OCI-LY1 (cell line): ENCODE data around the gene PFKP.

Source experiments
- H2AFZ ChIP-seq: fragments of 200-600 bp; sonication (generic), shearing (Covaris generic); 2 replicates; pipeline ENCODE4 v1.6.0; 2014; ENCODE audit warnings: antibody characterized with exemption, mild to moderate bottlenecking, low read length
- H3F3A ChIP-seq: fragments of 200-600 bp; sonication (generic), shearing (Covaris generic); 2 replicates; pipeline ENCODE4 v1.6.0; 2014; ENCODE audit warnings: mild to moderate bottlenecking, antibody characterized with exemption, low read length, moderate library complexity; ENCODE audit not compliant: insufficient read depth
- H3K27ac ChIP-seq: fragments of 200-600 bp; sonication (generic); 2 replicates; pipeline ENCODE4 v1.5.1; 2014; ENCODE audit warnings: low read length, mixed run types, mild to moderate bottlenecking, low read depth; ENCODE audit not compliant: poor library complexity, severe bottlenecking
- H3K27me3 ChIP-seq: fragments of 200-600 bp; sonication (generic); 2 replicates; pipeline ENCODE4 v1.6.0; 2014; ENCODE audit warnings: antibody characterized with exemption, mild to moderate bottlenecking, low read length, moderate library complexity; ENCODE audit not compliant: insufficient read depth
- H3K36me3 ChIP-seq: fragments of 200-600 bp; sonication (generic); 2 replicates; pipeline ENCODE4 v1.6.1; 2014; ENCODE audit warnings: mild to moderate bottlenecking, antibody characterized with exemption, low read length, moderate library complexity, mixed read lengths; ENCODE audit not compliant: insufficient read depth
- H3K4me1 ChIP-seq: fragments of 200-600 bp; sonication (generic); 2 replicates; pipeline ENCODE4 v1.5.1; 2014; ENCODE audit warnings: mild to moderate bottlenecking, low read length, moderate library complexity; ENCODE audit not compliant: insufficient read depth, severe bottlenecking
- H3K4me2 ChIP-seq: fragments of 200-600 bp; sonication (generic), shearing (Covaris generic); 2 replicates; pipeline ENCODE4 v1.6.1; 2014; ENCODE audit warnings: low read length
- H3K4me3 ChIP-seq: fragments of 200-600 bp; sonication (generic); 2 replicates; pipeline ENCODE4 v1.5.1; 2014; ENCODE audit warnings: low read length, low read depth, mild to moderate bottlenecking, mixed read lengths; ENCODE audit not compliant: poor library complexity, severe bottlenecking
- H3K79me2 ChIP-seq: fragments of 200-600 bp; shearing (Covaris generic); 2 replicates; pipeline ENCODE4 v1.6.1; 2016; ENCODE audit warnings: mixed run types, low read length, mixed read lengths; ENCODE audit not compliant: insufficient read depth
- H3K9ac ChIP-seq: fragments of 200-600 bp; sonication (generic), shearing (Covaris generic); 2 replicates; pipeline ENCODE4 v1.6.1; 2014; ENCODE audit warnings: mild to moderate bottlenecking, low read length, mixed read lengths
- H3K9me2 ChIP-seq: fragments of 200-600 bp; sonication (generic), shearing (Covaris generic); 2 replicates; pipeline ENCODE4 v1.6.1; 2014; ENCODE audit warnings: low read depth, mild to moderate bottlenecking, low read length, mixed read lengths
- H3K9me3 ChIP-seq: fragments of 200-600 bp; shearing (Covaris generic); 2 replicates; pipeline ENCODE4 v1.6.1; 2014; ENCODE audit warnings: low read length, mixed read lengths
- H4K20me1 ChIP-seq: fragments of 200-600 bp; sonication (generic), shearing (Covaris generic); 2 replicates; pipeline ENCODE4 v1.6.0; 2016; ENCODE audit warnings: mild to moderate bottlenecking, low read length; ENCODE audit not compliant: insufficient read depth
- EZH2 ChIP-seq: fragments of 200-600 bp; sonication (generic), shearing (Covaris generic); IDR thresholded peaks from 2 replicates; pipeline ENCODE4 v1.8.0; 2017; ENCODE audit warnings: borderline replicate concordance, mixed run types, mild to moderate bottlenecking, antibody characterized with exemption, low read length, moderate library complexity, mixed read lengths
- TF ChIP-seq, protein P1 (sequence below): fragments of 200-600 bp; sonication (generic), shearing (Covaris generic); IDR thresholded peaks from 2 replicates; pipeline ENCODE4 v1.5.1; 2017; ENCODE audit warnings: mild to moderate bottlenecking, antibody characterized with exemption, low read length, moderate library complexity, mixed read lengths

The PFKP gene

DNA sequence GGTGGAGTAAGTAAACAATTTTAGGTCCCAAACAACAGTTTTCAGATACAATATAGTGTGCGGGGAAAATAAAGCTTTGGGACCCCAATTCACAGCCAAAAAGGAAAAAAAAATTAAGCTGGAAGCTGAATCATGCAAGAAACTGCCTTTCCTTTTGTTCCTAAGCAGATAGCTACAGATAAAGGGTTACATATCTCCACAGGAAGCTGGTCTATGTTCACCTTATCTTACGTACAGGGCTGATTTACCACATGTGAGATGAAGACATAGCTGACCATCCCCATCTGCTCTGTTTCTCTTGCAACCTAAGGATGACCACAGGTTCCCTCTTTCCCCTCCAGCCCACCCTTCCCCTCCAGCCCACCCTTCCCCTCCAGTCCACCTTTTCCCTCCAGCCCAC lies 14.2 kb upstream of the PFKP start:
- Histone ChIP-seq H3K79me2 (no peaks in the 10 kb centered on the region), H3K9me3 (no peaks in the 10 kb centered on the region), H2AFZ (no peak overlapping the region), H3F3A (no peaks in the 10 kb centered on the region), H3K9ac (no peak overlapping the region), H3K4me3 (no peak overlapping the region), H4K20me1 (no peaks in the 10 kb centered on the region), H3K36me3 (no peaks in the 10 kb centered on the region; the same call in 1 of the 2 replicates), H3K4me2 (no peak overlapping the region), H3K9me2 (no peaks in the 10 kb centered on the region), H3K27me3 (no peaks in the 10 kb centered on the region), H3K27ac (no peak overlapping the region), H3K4me1 (no peaks in the 10 kb centered on the region)
- no peak for TF ChIP-seq EZH2
- TF ChIP-seq, protein P1, sequence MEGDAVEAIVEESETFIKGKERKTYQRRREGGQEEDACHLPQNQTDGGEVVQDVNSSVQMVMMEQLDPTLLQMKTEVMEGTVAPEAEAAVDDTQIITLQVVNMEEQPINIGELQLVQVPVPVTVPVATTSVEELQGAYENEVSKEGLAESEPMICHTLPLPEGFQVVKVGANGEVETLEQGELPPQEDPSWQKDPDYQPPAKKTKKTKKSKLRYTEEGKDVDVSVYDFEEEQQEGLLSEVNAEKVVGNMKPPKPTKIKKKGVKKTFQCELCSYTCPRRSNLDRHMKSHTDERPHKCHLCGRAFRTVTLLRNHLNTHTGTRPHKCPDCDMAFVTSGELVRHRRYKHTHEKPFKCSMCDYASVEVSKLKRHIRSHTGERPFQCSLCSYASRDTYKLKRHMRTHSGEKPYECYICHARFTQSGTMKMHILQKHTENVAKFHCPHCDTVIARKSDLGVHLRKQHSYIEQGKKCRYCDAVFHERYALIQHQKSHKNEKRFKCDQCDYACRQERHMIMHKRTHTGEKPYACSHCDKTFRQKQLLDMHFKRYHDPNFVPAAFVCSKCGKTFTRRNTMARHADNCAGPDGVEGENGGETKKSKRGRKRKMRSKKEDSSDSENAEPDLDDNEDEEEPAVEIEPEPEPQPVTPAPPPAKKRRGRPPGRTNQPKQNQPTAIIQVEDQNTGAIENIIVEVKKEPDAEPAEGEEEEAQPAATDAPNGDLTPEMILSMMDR, result no peak

DNA sequence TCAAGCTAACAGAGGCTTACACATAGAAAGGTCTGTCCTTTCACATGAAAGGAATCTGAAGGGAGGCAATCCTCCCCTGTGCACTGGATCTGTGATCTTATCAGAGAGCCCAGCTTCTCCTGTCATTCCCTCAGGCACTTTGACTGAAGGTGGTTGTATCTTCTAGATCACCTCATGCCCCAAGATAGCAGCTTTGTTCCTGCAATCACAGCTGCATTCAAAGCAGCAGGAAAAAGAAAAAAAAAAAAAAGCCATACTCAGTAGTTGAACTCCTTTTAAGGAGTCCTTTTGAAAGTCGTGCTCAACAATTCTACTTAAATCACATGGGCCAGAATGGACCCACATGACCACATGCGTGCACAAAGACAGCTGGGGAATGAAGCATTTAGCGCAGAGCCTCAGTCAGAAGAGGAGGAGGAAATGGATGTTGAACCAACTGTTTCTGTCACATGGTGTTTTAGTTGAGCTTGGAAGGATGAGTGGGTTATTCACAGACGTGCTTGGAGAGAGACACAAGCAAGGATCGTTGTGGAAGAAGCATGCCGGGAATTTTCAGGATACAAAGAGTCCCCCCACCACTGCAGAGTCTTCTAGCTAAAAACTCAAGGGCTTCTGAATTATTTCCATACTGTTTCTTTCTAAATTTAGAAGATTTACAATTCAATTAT lies 13.0 kb upstream of the PFKP start:
- H3K79me2 ChIP-seq, result no peaks in the 10 kb centered on the region
- no peaks in the 10 kb centered on the region for H4K20me1 ChIP-seq
- H3K36me3 ChIP-seq, result no peaks in the 10 kb centered on the region; the same call in 1 of the 2 replicates
- no peaks in the 10 kb centered on the region for H3K4me1 ChIP-seq
- H3K4me2 ChIP-seq, result no peak overlapping the region
- no peak for TF ChIP-seq EZH2
- TF ChIP-seq, protein P1, result no peak
- no peak overlapping the region for H3K9ac ChIP-seq
- H3K4me3 ChIP-seq, result no peak overlapping the region
- H3K27ac ChIP-seq, result no peak overlapping the region
- no peak overlapping the region for H2AFZ ChIP-seq
- no peaks in the 10 kb centered on the region for H3K9me2 ChIP-seq
- no peaks in the 10 kb centered on the region for H3F3A ChIP-seq
- H3K27me3 ChIP-seq, result no peaks in the 10 kb centered on the region
- no peaks in the 10 kb centered on the region for H3K9me3 ChIP-seq

DNA sequence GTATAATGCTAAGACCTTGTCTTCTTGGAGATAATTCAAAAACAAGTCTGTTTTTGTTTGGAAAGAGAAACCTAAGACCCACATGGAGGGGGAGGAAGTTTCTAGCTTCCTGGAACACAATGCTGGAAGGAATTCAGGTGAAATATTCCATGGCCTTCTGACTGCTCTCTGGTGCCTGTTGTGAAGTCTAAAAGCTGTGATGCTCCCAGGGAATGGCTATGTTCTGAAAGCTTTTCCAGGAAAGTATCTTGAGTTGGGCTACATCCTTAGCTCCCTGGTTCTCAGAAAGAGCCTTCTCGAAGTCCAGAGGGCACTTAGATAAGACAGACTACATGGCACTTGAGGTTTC lies 12.5 kb upstream of the PFKP start:
- H3K9ac ChIP-seq, result no peak overlapping the region
- H4K20me1 ChIP-seq, result no peaks in the 10 kb centered on the region
- TF ChIP-seq, protein P1, result no peak
- TF ChIP-seq EZH2, result no peak
- no peaks in the 10 kb centered on the region for H3K27me3 ChIP-seq
- H3K27ac ChIP-seq, result no peak overlapping the region
- H3F3A ChIP-seq, result no peaks in the 10 kb centered on the region
- H3K79me2 ChIP-seq, result no peaks in the 10 kb centered on the region
- no peaks in the 10 kb centered on the region; the same call in 1 of the 2 replicates for H3K36me3 ChIP-seq
- no peaks in the 10 kb centered on the region for H3K4me1 ChIP-seq
- no peak overlapping the region for H3K4me3 ChIP-seq
- H2AFZ ChIP-seq, result no peak overlapping the region
- no peaks in the 10 kb centered on the region for H3K9me2 ChIP-seq
- H3K4me2 ChIP-seq, result no peak overlapping the region
- no peaks in the 10 kb centered on the region for H3K9me3 ChIP-seq
